ENCODE results near the gene HIRA.

DNA sequence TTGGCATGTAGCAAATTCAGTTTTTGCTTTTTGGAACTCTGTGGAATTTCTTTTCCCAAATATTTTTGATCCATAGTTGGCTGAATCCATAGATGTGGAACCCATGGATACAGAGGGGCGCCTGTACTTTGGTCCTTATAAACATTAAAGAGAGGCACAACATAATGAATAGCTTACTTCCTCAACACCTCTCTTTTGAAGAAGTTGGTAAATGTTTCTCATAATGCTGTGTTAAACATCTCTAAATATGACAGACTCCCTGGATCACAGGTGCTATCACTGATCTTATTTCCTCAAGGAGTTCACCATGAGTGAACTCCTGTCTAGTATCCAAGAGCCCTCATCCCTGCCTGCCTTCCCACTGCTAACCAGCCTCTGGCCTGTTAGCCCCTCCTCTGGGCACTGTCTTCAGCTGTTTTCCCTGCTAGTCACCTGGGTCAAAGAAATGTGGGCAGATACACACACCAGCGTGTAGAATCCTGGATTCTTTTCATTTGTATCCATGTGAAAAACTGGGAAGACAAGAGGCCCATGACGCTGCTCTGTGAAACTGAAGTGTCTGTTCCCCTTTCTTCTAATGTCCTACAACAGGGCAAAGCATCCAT is 63.7 kb downstream of the HIRA start:
- TF ChIP-seq, protein P1, sequence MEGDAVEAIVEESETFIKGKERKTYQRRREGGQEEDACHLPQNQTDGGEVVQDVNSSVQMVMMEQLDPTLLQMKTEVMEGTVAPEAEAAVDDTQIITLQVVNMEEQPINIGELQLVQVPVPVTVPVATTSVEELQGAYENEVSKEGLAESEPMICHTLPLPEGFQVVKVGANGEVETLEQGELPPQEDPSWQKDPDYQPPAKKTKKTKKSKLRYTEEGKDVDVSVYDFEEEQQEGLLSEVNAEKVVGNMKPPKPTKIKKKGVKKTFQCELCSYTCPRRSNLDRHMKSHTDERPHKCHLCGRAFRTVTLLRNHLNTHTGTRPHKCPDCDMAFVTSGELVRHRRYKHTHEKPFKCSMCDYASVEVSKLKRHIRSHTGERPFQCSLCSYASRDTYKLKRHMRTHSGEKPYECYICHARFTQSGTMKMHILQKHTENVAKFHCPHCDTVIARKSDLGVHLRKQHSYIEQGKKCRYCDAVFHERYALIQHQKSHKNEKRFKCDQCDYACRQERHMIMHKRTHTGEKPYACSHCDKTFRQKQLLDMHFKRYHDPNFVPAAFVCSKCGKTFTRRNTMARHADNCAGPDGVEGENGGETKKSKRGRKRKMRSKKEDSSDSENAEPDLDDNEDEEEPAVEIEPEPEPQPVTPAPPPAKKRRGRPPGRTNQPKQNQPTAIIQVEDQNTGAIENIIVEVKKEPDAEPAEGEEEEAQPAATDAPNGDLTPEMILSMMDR (IDR thresholded peaks at IDR 0.05; ENCODE audit: low read depth, low read length), result no peak
- no peak for TF ChIP-seq EZH2phosphoT487 (IDR thresholded peaks at IDR 0.05; ENCODE audit: low read depth)
